CD1c-positive myeloid dendritic cell (primary cell): ENCODE measurements around the gene CEP170B.
"Not testable (repeated sequence)": the region's sequence is repeated elsewhere in the genome, so short reads cannot be mapped to it uniquely, and the experiment has no call there.

Experiments used
- DNase-seq: peaks from one replicate; pipeline ENCODE4 v3.0.0-alpha.2; 2016; ENCODE audit errors: extremely low spot score

The CEP170B gene

DNA sequence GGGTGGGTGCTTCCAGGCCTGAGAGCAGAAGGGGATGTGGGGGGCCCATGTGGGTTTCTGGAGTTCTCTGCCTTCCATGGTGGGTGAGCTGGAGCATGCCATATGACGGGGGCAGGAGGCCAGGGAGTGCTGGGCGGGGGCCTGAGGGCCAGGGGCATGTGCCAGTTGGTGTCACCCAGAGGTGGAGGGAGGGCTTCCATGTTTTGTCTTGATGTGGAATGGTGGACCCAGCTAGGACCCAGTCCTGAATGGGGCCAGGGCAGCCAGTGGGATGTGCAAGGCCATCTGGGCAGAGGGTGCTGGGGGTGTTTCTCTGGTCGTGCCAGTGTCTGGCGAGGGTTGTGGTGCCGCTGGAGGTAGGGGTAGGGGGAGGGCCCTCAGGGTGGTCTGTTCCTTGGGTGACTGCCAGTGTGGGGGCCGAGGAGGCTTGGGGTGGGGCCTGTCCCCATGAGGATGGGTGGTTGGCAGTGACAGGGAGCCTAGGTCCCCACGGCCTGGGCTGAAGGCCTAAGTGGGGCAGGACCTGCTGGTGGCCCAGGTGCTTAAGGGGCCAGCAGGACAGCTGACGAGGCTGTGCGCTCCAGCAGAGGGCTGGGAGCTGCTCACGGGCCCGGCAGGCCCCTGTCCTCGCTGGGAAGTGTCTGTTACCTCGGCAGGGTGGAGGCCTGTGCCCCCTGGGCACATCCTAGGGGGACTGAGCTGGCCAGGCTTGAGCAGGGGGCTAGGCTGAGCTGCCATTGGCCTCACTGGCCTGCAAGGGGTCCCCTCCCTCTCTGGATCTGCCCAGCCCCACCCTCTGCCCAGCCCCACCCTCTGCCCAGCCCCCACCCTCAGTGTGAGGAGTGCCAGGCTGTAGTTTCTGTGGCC, 26.8 kb downstream of the CEP170B start:
- DNase-seq: no peak

GRCh38 chr14:104892531-104893434, 27.7 kb downstream of the CEP170B start:
- no peak for DNase-seq

- no peak for DNase-seq
These were observed 28.6 kb downstream of the CEP170B start for GRCh38 chr14:104893435-104894207.

GRCh38 chr14:104894331-104895206, 29.5 kb downstream of the CEP170B start:
- no peak for DNase-seq

DNA sequence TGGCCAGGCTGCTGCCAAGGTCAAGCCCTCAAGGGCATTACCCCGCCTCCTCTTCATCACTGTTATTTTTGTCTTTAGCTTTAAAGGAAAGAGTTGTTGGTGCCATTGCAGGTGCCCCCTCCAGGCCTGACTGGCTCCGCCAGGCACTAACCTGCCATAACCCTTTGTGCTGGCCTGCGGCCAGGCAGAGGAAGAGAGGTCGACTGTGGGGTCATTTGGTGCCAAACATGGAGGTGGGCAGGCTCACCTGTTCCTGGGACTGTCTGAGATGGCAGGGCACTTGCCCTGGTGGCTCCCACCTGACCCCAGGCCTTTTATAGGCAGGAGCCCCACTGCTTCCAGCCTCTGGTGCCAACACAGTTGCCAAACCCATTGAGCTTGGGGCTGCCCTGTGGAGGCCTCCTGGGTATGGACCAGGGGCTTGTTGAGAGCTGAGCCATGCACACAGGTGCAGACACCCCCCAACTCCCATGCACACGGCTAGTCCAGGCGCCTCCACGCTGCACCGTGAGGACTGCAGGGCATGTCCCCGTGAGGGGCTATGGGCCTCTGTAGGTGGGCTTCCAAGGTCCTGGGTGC, 30.2 kb downstream of the CEP170B start:
- no peak for DNase-seq

DNA sequence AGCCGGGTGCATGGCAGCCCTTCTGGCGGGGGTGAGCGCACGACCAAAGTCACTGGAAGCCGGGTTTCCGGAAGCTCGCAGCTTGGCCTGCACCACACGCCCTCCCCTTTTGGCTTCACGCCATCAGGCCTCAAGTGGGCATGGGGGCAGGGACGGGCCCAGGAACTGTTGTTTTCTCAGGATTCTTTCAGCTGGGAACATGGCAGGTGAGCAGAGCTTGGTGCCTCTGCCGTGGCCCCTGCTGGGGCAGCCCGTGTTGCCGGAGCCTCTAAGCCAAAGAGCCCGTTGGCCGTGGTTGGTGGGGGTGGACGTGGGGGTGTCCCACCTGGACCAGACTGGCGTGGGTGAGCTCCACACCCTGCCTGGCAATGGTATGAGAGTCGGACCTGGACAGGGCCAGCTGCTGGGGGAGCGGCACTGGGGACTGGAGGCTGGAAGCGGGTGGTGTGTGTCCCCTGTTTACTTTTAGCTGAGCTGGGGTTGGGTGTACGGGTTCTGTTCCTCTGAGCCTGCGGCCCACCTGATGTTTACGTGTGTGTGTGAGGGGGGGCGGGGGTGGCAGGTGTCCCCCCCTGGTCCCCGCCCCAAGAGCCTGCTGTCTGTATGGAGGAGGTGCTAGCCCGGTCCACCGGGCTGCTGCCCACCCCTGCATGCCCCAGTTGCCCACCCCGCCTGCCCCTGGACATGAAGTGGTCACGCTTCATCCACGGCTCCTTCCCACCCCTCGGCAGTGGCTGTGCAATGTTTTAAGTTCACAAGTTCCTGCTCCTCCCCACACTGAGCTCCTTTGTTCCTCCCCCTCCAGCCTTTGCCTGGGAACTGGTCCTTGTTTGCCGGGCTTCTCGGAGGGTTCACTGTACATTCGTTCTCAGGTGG, 31.0 kb downstream of the CEP170B start:
- no peak for DNase-seq

- no peak for DNase-seq
These were observed 32.5 kb downstream of the CEP170B start for GRCh38 chr14:104897330-104898194.

- no peak for DNase-seq
These were observed 33.1 kb downstream of the CEP170B start for GRCh38 chr14:104898195-104898558.

GRCh38 chr14:104898870-104899510, 33.9 kb downstream of the CEP170B start:
- DNase-seq: no peak

DNA sequence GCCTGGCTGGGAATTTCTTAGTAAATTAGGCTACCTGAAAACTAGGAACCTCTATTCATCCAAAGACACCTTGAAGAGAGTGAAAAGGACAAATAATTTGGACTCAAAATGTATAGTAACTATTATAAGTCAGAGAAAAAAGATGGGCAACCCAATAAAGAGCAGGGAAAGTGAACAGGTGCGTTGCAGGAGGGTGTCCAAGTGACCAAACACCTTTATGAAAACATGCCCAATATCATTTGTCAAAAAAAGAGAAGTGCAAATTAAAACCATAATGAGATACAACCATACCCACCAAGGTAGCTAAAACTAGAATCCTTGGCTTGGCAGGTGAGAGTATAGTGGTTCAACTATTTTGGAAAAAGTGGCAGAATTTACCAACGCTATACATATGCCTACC, 34.7 kb downstream of the CEP170B start:
- DNase-seq: no peak

- no peak for DNase-seq
These were observed 35.8 kb downstream of the CEP170B start for GRCh38 chr14:104900639-104901512.

- DNase-seq: no peak
These were observed 38.9 kb downstream of the CEP170B start for GRCh38 chr14:104903990-104904389.

- not testable (repeated sequence) for DNase-seq
These were observed 39.8 kb downstream of the CEP170B start for GRCh38 chr14:104904650-104905578.

GRCh38 chr14:104905579-104905933, 40.5 kb downstream of the CEP170B start:
- DNase-seq: not testable (repeated sequence)

DNA sequence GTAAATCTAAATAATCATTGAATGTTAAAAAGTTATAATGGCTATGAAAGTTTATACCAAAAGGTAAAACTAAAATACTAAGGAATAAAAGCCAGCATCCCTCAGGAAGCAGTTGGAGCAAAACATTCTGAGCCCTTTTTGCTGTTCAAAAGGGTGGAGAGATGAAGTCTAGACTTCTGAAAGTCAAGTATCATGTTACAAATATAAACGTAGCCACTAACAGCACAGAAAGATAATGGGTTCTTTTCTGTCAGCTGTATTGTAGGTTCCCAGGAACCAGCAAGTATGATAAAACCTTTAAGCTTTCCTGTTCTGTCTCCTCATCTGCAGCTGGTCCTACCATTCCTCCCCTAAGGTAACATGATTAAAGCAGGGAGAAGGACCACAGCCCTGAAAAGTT, 43.2 kb downstream of the CEP170B start:
- no peak for DNase-seq

GRCh38 chr14:104912053-104912452, 47.0 kb downstream of the CEP170B start:
- DNase-seq: no peak
